GM12865 (cell line): Measurements from ENCODE around the gene PSMD11.

Experiments
- DNase-seq: peaks from one replicate; pipeline ENCODE4 v3.0.0; 2010; ENCODE audit warnings: low read depth
- H3K4me3 ChIP-seq: 2 replicates; pipeline ENCODE4 v1.5.1; 2011; ENCODE audit warnings: mild to moderate bottlenecking, low read depth, low read length, control low read depth
- CTCF ChIP-seq: IDR thresholded peaks from 2 replicates; pipeline ENCODE4 v1.5.1; 2011; ENCODE audit warnings: low read length, control low read depth, low read depth, inconsistent platforms; ENCODE audit not compliant: insufficient read depth; ENCODE audit errors: missing control alignments

Gene PSMD11

GRCh38 chr17:32502013-32502412, 57.7 kb downstream of the PSMD11 start:
- TF ChIP-seq CTCF = no peak
- DNase-seq = no peak
- H3K4me3 ChIP-seq = no peak overlapping the region

DNA sequence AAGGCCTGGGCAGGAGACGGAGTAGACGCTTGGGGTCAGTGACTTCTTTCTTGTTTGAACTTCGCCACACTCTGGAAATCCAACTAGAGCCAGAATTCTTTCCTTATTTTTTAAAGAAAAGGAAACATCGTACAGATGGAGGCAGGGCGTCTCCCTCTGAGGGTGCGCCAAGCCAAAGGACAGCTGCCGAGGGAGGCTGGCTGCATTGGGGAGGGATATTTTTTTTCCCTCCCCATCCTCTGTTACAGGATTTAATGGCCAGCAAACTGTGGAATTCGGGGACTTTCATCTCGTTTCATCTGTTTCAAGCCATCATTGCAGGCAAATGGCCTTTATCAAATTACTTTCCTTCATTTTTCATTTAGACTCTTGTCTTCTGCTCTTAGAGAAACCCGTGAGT, 58.4 kb downstream of the PSMD11 start:
- DNase-seq = no peak
- H3K4me3 ChIP-seq = no peak overlapping the region
- no peak for TF ChIP-seq CTCF

- TF ChIP-seq CTCF = no peak
- H3K4me3 ChIP-seq = no peak overlapping the region
- DNase-seq = peak; percentile 97
These were observed 59.2 kb downstream of the PSMD11 start for GRCh38 chr17:32503251-32504165.

DNA sequence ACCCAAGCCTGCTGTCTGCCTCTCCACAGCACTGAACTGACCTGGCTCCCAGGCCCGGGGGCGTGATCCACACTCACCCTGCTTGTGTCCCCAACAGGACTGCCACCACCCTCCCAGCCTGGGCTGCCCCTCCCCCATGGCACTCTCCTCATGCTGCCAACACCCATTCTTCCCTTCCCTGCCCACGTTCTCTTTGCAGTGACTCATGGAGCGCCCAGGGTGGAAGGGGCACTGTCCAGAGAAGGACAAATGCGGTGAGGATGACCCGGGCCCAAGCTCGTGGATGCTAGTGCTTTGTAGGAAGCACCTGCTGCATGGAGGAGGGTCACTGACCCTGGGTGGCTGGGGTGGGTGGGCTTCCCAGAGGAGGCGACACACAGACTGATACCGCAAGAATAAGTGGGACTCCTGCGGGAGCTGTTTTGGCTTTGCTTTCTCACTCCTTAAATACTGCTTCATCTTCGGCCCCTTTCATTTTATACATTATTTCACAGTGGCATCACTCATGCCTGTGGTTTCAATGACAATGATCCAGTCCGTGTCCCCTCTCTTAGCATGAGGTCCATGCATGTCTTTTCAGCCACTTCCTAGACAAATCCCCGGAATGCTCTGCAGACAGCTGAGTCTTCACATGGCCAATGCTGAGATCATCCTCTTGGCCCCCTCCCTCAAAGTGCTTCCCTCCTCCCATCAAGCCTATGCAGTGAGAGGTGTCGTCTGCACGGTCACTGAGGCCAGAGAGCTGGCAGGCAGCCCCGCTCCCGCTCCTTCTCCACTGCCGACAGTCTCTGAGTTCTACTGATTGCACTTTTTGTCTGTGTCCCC, 60.1 kb downstream of the PSMD11 start:
- peak overlapping the region; percentile 19; the same call in 1 of the 2 replicates for H3K4me3 ChIP-seq
- TF ChIP-seq CTCF = no peak
- no peak for DNase-seq

- DNase-seq = no peak
- no peak overlapping the region for H3K4me3 ChIP-seq
- no peak for TF ChIP-seq CTCF
These were observed 64.6 kb downstream of the PSMD11 start for GRCh38 chr17:32508926-32509325.

DNA sequence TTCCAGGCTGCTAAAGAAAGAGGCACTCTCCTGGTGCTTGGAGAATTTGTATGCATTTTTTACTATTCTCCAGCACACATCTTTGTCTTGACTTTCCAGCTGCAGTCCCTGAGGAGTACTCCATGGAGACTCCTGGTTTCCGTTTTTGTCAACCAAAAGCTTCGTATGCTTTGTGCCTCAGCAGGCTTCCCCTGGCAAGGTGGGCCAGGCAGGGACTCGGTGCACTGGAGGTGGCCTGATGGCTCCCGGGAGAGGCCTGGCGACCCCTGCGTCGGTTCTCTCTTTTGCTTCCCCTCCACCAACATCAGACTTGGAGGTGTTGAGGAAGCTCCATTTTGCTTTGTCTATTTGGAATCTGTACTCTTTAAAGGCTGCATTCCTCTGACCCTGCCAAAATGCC, 66.2 kb downstream of the PSMD11 start:
- H3K4me3 ChIP-seq = no peak overlapping the region
- TF ChIP-seq CTCF = no peak
- no peak for DNase-seq
